Sigmoid colon (tissue), 4 donors: Measurements from ENCODE around the gene ELMO1.

Experiments
- EP300 ChIP-seq, 4 donors: sonication (generic); formaldehyde crosslinking; IDR thresholded peaks; one replicate each; pipeline ENCODE4 v1.6.1; 2017; ENCODE audit warnings: antibody characterized with exemption in 4 of 4
- POLR2A ChIP-seq, 2 donors: fragments of 450-650 bp; IDR thresholded peaks; one replicate each; pipeline ENCODE4 v1.6.1; 2016; ENCODE audit warnings: antibody characterized with exemption in 2 of 2, mild to moderate bottlenecking in 2 of 2, moderate library complexity in 2 of 2
- POLR2AphosphoS5 ChIP-seq, 4 donors: sonication (generic); formaldehyde crosslinking; IDR thresholded peaks; one replicate each; pipeline ENCODE4 v1.6.1; 2017; ENCODE audit warnings: antibody characterized with exemption in 4 of 4
- TF ChIP-seq, protein P1 (sequence below), 4 experiments: fragments of 450-650 bp in 3 of 4; fragments of 200-600 bp in 1 of 4; IDR thresholded peaks; one replicate each; pipeline ENCODE4 v1.5.1; 2016 to 2019; ENCODE audit warnings: antibody characterized with exemption in 4 of 4, mild to moderate bottlenecking in 3 of 4, moderate library complexity in 2 of 4

DNA sequence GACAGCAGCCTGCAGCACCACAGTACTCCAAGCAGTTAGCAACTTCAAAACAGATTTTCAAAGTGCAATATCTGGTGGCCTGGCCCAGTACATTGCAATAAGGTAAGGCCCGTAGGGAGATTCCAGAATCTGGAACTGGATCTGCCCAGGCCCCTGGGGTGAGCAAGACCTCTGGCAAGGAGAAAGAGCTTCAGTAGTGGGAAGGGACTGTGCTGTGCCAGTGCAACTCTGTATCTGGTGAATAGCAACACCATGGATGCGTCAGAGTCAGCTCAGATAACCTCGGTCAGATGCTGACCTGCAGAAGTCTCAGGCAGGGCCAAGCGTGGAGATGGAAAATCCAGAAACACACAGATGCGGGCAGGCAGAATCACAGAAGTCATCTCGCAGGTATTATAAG is 30.3 kb downstream of the ELMO1 start:
- TF ChIP-seq, protein P1, sequence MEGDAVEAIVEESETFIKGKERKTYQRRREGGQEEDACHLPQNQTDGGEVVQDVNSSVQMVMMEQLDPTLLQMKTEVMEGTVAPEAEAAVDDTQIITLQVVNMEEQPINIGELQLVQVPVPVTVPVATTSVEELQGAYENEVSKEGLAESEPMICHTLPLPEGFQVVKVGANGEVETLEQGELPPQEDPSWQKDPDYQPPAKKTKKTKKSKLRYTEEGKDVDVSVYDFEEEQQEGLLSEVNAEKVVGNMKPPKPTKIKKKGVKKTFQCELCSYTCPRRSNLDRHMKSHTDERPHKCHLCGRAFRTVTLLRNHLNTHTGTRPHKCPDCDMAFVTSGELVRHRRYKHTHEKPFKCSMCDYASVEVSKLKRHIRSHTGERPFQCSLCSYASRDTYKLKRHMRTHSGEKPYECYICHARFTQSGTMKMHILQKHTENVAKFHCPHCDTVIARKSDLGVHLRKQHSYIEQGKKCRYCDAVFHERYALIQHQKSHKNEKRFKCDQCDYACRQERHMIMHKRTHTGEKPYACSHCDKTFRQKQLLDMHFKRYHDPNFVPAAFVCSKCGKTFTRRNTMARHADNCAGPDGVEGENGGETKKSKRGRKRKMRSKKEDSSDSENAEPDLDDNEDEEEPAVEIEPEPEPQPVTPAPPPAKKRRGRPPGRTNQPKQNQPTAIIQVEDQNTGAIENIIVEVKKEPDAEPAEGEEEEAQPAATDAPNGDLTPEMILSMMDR (IDR thresholded peaks at IDR 0.05), result no peak
- TF ChIP-seq POLR2AphosphoS5 (IDR thresholded peaks at IDR 0.05) (no peak), POLR2A (IDR thresholded peaks at IDR 0.05) (no peak), EP300 (IDR thresholded peaks at IDR 0.05) (no peak)
